Fibroblast of skin of abdomen (primary cell): ENCODE measurements around the gene IL6ST.
"Not testable (repeated sequence)": the region's sequence is repeated elsewhere in the genome, so short reads cannot be mapped to it uniquely, and the experiment has no call there.

Experiments
- DNase-seq: peaks from one replicate; pipeline ENCODE4 v3.0.0-alpha.2; 2013

The IL6ST gene

GRCh38 chr5:55960779-55961178 is 34.0 kb downstream of the IL6ST start:
- DNase-seq, result no peak

- DNase-seq, result no peak
Measured at GRCh38 chr5:55959208-55959607, 35.6 kb downstream of the IL6ST start.

GRCh38 chr5:55941154-55941553 is 53.6 kb downstream of the IL6ST start:
- DNase-seq, result not testable (repeated sequence)

GRCh38 chr5:55937598-55937997 is 57.2 kb downstream of the IL6ST start:
- DNase-seq, result not testable (repeated sequence)

- DNase-seq, result peak; percentile 85
Measured at GRCh38 chr5:55936100-55936693, 58.6 kb downstream of the IL6ST start.

GRCh38 chr5:55935371-55935770 is 59.4 kb downstream of the IL6ST start:
- no peak for DNase-seq

GRCh38 chr5:55934720-55935119 is 60.0 kb downstream of the IL6ST start:
- DNase-seq, result no peak

- DNase-seq, result no peak
Measured at GRCh38 chr5:55934115-55934613, 60.6 kb downstream of the IL6ST start.

GRCh38 chr5:55933377-55934114 is 61.2 kb downstream of the IL6ST start:
- no peak for DNase-seq

GRCh38 chr5:55932700-55933099 is 62.1 kb downstream of the IL6ST start:
- no peak for DNase-seq

- no peak for DNase-seq
Measured at GRCh38 chr5:55929020-55929799, 65.6 kb downstream of the IL6ST start.

- DNase-seq, result no peak
Measured at GRCh38 chr5:55927861-55928655, 66.7 kb downstream of the IL6ST start.

- no peak for DNase-seq
Measured at GRCh38 chr5:55926476-55926875, 68.3 kb downstream of the IL6ST start.

- no peak for DNase-seq
Measured at GRCh38 chr5:55925712-55926111, 69.1 kb downstream of the IL6ST start.

- no peak for DNase-seq
Measured at GRCh38 chr5:55925181-55925580, 69.6 kb downstream of the IL6ST start.

GRCh38 chr5:55924744-55925143 is 70.0 kb downstream of the IL6ST start:
- no peak for DNase-seq

GRCh38 chr5:55923865-55924500 is 70.8 kb downstream of the IL6ST start:
- no peak for DNase-seq

- no peak for DNase-seq
Measured at GRCh38 chr5:55923177-55923771, 71.5 kb downstream of the IL6ST start.

- DNase-seq, result no peak
Measured at GRCh38 chr5:55921617-55922016, 73.1 kb downstream of the IL6ST start.

- DNase-seq, result no peak
Measured at GRCh38 chr5:55920784-55921183, 74.0 kb downstream of the IL6ST start.

GRCh38 chr5:55919625-55920024 is 75.1 kb downstream of the IL6ST start:
- no peak for DNase-seq
